NCI-H2227 (cell line): ENCODE measurements around the gene CCR8.

Experiments used
- DNase-seq: peaks from one replicate; lab custom pipeline; 2025; ENCODE audit not compliant: unreplicated experiment; lab: John Stamatoyannopoulos, UW

CCR8 gene, protein sequence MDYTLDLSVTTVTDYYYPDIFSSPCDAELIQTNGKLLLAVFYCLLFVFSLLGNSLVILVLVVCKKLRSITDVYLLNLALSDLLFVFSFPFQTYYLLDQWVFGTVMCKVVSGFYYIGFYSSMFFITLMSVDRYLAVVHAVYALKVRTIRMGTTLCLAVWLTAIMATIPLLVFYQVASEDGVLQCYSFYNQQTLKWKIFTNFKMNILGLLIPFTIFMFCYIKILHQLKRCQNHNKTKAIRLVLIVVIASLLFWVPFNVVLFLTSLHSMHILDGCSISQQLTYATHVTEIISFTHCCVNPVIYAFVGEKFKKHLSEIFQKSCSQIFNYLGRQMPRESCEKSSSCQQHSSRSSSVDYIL

DNA sequence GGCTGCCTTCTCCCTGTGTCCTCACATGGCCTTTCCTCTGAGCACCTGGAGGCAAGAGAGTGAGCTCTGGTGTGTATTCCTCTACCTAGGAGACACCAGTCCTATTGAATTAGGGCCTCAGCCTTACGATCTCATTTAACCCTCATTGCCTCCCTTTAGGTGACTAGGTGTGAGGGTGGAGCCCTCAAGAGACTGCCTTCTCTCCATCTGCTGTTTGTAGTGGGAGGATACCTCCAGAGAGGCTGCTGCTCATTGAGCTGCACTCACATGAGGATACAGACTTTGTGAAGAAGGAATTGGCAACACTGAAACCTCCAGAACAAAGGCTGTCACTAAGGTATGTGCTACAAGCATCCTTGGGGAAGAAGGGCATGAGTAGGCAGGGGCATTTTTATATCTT lies at the start of gene CCR8:
CCR8 (plus strand) TSS at position 217 of the 400 bp plus-strand sequence. CDS start 2,623 bp downstream, outside the sequence.
- DNase-seq, result no peak

DNA sequence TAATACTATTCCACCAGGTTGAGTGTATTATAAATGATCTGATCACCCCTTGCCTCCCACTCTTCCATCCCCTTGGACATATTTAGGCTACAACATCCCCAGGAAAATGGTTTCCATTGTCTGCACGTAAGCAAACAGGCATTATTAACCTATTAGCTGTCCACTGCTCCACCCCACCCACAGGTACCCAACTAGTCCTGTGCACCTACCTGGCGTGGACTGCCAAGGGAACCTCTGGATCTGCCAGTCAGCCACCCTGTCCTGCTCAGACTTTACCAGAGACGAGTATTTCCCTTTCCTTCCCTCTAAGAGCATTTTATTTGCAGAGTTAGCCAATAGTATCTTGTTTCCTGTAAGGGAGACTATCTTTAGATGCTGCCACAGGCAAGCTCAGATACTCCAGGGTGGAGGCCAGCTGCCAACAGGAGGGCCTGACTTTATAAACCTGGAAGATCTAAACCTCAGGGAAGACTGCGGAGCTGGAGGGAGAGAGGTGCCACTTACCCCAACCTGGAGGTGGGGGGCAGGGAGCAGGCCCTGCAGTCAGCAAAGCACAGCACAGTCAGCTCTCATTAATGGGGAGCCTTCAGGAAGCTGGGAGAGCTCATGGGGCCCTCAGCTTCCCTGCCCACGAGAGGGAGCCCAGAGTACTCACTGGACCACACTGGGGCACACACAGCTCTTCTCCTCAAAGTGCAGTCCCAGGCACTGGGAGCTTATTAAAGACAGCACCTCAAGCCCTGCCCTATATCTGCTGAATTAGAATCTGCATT lies 49.6 kb upstream of the CCR8 start, which contains the start of gene CX3CR1:
CX3CR1 (minus strand) TSS at position 292 of the 773 bp plus-strand sequence. CDS start 13,527 bp downstream, outside the sequence.
- no peak for DNase-seq

DNA sequence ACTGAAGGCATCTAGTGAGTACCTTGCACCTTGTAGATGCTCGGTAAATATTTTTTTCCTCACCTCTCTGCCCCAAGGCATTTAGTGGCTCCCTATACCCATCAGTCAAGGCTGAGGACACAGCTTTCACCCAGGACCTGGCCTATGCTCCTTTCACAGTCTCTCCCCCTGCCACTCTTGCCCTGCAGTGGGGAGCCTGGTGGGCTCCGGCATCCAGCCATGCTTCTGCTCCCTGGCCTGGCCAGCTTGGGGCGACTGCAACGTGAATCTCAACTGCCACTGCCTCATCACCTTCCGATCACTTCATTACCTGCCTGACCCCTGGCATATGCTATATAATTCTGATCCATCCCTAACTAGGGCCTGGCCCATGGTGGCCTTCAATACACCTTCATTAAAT lies 48.9 kb upstream of the CCR8 start:
- DNase-seq, result no peak

DNA sequence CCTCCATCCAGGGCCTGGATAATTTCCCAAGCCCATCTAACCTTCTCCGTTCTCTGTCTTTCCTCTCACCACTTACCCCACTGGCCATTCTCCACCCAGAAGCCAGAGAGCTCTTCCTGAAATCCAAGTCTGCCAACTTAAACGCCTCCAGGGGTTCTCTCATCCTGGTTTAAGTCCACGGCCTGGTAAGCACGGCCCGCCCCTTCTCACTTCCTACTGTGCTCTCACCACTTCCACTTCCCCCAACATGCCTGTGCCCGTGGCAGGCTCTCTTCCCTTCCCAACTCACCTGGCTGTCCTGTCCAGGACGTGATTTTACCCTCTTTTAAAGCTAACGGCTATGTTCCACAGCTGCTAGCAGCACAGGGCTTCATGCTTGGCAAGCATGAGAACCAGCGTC lies 48.0 kb upstream of the CCR8 start:
- no peak for DNase-seq

DNA sequence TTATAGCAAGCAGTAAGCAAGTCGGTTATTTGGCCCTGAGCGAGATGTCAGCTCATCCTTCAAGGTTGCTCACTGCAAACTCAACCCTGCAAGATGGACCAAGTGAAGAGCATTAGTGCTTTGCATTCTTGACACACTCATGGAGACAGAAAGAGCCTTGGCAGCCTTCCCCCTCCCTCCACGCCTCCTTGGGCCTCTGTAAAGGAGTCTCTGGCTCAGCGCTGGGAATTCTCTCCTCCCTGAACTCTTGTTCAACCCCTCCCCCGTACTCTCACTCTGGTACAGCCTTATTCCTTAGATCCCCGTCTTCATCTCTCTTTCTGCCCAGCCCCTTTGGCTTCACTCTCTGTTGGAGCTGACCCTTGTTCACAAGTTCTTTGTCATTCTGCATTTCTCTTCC lies 47.5 kb upstream of the CCR8 start:
- no peak for DNase-seq

DNA sequence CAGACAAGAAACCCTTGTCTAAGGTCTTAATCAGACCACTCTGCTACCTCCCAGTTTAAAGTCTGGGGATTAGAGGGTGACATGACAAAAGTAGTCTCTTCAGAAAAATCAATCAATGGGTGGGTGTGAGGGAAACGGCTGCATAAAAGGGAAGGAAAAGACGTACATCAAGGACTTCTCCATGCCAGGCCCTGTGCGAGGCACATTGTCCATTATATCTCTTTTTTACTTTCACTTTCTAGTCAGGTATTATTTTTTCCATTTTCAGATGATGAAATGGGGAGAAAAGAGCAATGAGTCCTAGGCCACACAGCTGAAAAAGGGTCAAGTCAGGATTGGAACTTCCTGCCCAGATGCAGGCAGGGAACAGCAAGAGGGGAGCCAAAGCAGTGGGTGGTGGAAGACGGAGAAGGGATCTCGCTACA lies 45.0 kb upstream of the CCR8 start:
- no peak for DNase-seq

DNA sequence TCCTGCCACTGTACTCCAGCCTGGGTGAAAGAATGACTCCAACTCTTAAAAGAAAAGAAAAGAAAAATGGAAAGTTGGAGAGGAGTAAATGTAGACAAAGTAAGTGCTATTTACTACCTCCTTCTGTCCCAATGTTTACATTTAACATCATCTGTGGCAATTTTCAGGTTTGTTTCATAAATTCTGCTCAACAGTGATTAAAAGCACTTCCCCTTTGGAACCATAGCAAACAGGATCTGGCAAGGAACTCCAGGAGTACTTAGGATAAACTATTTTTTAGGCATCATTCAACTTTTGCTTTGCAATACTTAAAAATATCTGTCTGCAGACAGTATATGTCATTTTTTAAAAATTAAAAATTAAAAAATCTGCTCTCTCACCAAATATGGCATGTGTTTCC lies 44.2 kb upstream of the CCR8 start:
- DNase-seq, result no peak

DNA sequence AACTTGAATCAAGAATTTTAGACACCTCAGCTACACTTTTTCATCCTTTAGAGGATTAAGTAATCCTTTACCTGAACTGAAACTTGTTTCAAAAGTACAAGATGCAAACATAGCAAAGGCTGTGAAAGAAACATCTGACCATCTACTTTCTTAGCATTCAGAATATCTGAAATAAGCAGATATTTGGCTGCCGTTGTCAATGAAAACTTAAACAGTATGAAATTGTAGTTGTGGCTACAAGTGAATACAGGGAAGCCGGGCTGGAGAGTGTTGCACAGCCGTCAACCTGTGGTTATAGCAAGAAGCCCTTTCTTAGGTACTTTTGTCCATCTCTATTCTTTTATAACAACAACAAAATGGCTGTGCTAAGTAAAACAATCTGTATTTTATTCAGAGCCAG lies 42.7 kb upstream of the CCR8 start:
- no peak for DNase-seq

DNA sequence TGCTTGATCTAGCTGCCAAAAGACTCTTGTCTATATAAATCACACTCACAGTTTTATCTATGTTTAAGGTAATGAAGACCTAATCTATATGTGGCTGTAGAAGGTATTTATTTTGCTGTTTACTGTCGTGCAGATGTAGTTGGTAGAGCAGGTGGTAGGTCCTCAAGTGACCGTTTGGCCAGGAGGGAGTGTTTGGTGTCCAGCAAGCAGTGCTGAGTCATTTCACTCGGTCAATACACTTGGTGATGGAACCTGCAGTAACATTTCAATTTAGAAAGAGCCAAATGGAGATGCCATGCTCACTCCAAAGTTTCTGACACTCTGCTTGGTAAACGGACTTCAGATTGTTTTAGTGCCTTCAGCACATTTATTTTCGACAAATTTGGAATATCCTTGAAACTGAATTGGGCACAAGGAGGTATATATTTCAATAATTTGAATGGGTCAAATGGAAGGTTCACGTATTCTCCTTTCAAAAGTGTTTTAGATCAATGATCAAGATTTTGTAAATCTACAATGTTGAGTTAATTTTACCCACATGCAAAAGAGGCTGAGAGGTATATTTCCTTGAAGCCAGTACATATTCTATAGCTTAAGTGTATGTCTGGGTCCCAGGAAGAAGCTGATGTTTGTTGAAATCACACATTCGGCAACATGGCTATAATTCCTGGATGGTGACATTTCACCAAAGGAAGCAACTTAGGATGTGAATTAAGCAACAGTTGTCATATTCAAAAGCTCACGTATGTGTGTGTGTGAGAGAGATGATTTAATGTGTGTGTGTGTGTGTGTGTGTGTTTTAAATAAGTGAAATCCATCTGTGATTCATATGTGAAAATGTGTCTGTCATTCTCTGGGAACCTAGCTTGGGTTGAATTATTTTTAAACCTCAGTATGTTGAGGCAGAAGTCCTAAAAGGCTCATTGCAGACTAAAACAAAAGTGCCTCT lies 42.0 kb upstream of the CCR8 start:
- no peak for DNase-seq

DNA sequence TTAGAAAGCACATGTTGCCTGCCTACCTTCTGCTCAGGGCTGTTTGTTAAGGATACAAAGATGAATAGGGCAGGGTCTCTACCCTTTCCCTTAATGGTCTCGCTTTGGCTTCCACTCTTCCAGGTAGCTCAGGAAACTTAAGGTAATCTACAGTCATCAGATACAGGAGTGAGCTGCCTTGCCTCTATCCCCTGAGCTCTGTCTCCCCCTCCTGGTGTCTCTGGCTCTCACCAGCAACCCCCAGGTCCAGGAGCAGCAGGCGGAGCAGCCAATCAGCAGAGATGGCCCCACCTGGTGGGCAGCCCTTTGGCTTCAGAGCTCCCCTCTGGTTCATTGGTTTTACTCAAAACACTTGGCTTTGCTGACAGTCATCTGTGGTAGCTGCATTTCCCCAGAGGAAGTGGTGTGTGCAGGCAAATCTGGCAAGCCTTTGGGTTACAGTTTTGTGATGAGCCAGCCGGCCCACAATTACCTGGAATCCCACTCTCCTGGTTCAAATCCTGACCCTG lies 41.2 kb upstream of the CCR8 start:
- DNase-seq, result peak; percentile 79

DNA sequence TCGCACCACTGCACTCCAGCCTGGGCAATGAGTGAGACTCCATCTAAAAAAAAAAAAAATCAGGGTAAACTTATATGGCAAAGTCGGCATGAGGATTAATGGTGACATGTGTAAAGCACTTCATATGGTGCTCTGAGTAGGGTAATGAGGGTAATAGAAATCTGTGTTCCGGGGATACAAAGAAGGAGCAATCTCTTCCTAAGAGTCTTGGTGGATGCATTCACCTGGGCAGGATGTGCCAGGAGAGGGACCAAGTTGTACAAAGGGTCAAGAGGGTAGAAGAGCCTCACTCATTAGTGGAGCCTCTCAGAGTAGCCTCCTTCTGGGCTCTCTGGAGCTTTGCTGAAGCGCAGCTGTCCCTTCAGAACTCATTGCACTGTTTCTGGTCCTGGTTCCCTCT lies 40.4 kb upstream of the CCR8 start:
- DNase-seq, result no peak

DNA sequence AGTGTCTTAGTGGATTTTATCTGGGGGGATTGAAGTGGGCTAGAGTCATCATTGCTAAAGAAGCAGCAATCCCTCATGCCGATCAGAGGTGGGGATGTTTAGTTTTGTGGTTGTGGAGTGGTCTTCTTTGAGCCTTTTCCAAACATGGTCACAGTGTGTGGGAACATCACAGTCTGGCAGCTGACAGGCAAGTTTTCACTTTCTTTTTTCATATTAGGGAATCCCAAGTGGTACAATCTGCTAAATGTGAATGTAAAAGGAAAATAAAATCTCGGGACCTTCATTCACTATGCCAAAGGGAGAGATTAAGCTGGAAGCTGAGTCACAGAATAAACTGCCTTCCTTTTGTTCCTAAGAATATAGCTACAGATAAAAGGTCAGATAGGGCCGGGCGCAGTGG lies 39.3 kb upstream of the CCR8 start:
- DNase-seq, result no peak

DNA sequence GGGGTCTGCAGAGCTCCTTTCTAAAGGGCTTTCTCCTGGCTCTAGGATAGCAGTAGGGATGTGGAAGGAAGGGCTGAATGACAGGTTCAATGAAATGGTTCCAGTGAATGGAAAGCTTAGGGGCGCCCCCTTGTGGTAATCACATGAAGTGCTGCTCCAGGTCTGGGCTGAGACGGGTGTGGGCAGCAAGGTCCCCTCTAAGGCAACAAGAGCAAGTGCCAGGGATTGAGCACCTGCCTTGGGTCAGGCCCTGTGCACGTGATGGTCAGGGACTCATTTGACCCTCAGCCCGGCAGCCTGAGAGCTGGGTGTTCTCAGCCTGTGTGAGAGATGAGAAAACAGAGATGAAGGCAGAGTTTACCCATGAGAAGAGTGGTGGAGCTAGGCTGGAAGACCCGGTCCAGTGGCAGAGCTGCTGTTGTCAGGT lies 37.6 kb upstream of the CCR8 start:
- DNase-seq, result peak; percentile 57

DNA sequence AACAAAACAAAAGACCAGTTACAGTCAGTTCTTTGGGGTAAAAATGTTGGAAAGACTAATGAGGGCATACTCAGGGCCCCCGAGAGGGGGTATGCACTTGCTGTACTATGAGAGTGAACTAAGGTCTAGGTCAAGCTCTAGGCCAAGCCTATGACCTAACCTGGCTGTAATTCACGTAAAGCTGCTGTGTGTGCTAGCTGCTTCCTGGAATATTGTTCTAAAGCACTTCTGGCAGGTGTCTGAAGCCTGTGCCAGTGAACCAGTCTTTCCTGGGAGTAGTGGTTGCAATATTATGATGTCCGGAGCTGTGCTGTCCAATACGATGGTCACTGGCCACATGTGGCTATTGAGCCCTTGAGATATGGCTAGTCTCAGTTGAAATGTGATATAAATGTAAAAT lies 36.5 kb upstream of the CCR8 start:
- no peak for DNase-seq

DNA sequence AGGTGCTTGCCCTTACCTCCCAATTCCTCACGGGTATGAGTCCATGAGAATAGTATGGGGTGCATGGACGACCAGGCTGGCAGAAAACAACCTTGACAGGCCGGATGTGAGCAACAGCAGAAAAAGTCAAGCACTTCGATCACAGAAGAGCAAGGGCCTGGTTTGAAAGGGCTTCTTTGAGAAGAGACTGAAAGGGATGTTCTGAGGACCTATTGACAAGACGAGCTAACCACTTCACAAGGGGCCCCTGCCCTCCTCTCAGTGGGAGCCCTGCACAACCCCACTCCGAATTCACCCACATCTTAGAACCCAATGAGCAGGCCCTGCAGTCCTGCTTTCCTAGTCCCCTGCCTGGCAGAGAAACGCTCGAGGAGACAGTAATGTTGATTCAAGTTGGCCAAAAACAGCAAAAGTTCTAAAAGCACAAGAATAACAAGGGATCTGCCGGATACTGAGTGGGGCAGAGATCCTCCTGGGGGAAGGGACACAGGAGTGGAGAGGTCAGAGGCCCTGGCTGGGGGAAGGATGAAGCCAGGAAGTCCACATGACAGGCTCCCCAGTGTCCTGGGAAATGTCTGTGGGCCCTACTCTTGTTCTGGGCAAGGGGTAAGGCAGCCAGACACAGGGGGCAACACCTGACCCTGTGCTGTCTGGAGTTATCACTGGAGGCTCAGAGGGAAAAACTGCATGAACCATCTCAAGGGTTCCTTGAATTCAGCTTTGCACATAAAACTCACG lies 34.9 kb upstream of the CCR8 start:
- no peak for DNase-seq

DNA sequence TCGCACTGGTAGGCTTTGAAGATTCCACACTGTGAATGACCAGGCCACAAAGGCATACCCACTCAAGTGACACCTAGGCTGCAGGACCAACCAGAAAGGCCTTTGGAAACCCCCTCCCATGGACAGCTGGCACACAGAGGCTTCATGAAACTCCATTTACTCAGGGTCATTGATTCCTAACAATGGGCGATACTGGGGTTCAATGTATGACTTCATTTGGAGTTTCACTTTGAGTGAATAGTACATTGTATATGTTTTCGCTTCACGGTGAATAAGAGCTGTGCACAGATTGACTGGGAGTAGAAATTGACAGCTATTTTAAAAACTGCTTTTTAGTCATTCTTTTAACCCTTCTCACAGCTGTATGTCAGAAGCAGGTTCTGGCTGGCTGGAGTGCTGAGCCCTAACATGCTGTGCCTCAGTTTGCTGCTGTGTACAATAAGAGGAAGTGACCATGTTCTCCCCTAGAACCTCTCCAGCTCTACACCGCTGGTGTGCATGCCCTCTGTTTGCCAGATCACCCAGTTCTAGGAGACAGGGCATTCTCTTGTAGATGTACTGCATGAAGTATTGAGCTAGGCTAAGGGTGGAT lies 34.2 kb upstream of the CCR8 start:
- DNase-seq, result no peak

DNA sequence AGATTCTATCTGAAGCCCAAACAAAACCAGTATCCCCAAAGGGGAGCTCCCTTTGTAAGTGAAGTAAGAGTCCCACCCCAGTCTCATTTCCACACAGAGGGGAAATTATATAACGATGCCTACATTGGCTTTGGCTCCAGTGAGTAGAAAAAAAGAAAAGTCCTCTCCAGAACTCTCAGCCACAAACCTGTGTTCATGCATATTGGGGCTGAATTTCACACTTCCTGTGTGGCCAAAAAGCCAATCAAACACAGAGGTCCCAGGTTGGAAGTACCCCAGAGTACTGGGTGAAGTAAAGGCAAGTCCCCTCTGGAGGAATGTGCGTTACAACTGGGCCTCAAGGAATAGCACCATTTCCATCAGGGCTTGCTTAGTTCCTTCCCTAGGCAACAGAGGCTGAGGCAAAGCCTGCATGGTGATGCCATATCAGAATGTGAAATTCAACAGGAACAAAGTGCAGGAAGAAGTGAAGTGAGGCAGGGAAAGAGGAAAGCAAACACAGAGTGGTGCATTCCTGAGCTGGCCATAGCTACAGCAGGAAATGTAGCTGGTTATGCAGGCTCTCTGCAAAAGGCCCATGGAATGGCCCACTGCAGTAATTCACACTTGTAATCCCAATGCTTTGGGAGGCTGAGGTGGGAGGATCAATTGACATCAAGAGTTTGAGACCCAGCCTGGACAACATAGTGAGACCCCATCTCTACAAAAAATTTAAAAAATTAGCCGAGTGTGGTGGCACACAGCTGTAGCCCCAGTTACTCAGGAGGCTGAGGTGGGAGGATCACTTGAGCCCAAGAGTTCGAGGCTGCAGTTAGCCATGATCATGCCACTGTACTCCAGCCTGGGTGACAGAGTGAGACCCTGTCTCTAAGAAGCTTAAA lies 33.1 kb upstream of the CCR8 start:
- no peak for DNase-seq

DNA sequence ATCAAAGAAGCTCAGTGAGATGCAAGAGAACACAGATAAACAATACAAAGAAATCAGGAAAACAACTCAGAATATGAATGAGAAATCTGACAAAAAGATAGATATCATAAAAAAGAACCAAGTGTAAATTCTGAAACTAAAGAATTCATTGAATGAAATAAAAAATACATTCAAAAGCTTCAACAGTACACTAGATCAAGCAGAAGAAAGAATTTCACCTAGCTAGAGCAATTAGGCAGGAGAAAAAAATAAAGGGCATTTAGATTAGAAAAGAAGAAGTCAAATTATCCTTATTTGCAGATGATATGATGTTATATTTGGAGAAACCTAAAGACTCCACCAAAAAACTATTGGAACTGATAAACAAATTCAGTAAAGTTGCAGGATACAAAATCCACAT lies 30.2 kb upstream of the CCR8 start:
- no peak for DNase-seq

DNA sequence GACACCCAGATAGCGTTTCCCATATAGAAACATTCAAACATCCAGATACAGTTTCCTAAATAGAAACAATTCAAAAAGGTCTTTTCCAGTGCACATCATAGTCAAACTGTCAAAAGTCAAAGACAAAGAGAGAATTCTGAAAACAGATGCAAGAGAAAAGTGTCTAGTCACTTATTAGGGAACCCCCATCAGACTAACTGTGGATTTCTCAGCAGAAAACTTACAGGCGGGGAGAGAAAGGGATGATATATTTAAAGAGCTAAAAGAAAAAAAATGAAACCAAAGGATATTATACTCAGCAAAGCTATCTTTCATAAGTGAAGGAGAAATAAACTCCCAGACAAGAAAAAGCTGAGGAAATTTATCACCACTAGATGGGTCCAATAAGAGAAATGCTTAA lies 27.3 kb upstream of the CCR8 start:
- no peak for DNase-seq
